BJ (cell line): Measurements from ENCODE around the gene CTNNA2. TPM values are rescaled to one million over a fixed set of nuclear protein-coding genes. Genes with fewer than 3 reads are reported as not detected.

Source experiments
- CTCF ChIA-PET: fragments of 350-600 bp; formaldehyde crosslinking; extraction: SDS; loops from one replicate; lab custom pipeline; 2021; ENCODE audit warnings: antibody characterized with exemption, inconsistent platforms; lab: Yijun Ruan, JAX
- POLR2A ChIA-PET: fragments of 300-600 bp; sonication (Branson Sonifier 250); formaldehyde crosslinking; extraction: SDS; loops from one replicate; lab custom pipeline; 2021; ENCODE audit warnings: antibody characterized with exemption; lab: Charles Lee
- DNase-seq: peaks from one replicate; pipeline ENCODE4 v3.0.0-alpha.2; 2011; ENCODE audit warnings: low read depth
- H3K27me3 ChIP-seq: 2 replicates; pipeline ENCODE4 v1.6.0; 2011; ENCODE audit warnings: low read length; ENCODE audit not compliant: control insufficient read depth, insufficient read depth
- H3K36me3 ChIP-seq: 2 replicates; pipeline ENCODE4 v1.5.1; 2011; ENCODE audit warnings: low read length; ENCODE audit not compliant: control insufficient read depth, insufficient read depth
- H3K4me3 ChIP-seq: 2 replicates; pipeline ENCODE4 v1.5.1; 2011; ENCODE audit warnings: low read depth, mild to moderate bottlenecking, control low read depth, low read length
- polyA plus RNA-seq: library from polyadenylated mRNA; depleted of rRNA; stranded (reverse); fragments of >200 nt; gene quantifications from 2 replicates; pipeline ENCODE4 v1.2.3, GENCODE V29; 2011
- TF ChIP-seq, protein P1 (sequence below): IDR thresholded peaks from 2 replicates; pipeline ENCODE4 v1.5.1; 2011; ENCODE audit warnings: low read depth, mild to moderate bottlenecking, control low read depth, inconsistent platforms, low read length, moderate library complexity; ENCODE audit not compliant: insufficient read depth

CTNNA2 gene
- polyA plus RNA-seq, 1 experiment: not detected

DNA sequence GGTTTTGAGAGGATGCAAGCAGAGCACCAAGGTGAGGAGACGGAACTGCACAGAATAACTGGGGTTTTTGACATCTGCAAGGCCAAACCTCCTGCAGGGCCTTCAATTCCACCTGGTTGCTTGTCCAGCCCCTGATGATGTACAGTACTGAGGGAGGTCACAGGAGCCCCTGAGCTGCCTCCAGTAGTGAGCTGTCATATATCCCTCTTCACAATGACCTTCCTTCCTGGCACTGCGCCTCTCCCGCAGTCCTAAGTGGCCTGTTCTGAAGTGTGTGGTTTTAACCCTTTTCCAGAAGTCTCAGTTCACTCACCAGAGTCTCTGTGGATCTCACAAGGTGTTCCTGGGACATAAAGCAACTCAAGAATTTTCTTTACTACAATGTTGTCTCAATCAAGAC lies 746.4 kb downstream of the CTNNA2 start:
- no peak for DNase-seq
- no peaks in the 10 kb centered on the region for H3K36me3 ChIP-seq
- TF ChIP-seq, protein P1, sequence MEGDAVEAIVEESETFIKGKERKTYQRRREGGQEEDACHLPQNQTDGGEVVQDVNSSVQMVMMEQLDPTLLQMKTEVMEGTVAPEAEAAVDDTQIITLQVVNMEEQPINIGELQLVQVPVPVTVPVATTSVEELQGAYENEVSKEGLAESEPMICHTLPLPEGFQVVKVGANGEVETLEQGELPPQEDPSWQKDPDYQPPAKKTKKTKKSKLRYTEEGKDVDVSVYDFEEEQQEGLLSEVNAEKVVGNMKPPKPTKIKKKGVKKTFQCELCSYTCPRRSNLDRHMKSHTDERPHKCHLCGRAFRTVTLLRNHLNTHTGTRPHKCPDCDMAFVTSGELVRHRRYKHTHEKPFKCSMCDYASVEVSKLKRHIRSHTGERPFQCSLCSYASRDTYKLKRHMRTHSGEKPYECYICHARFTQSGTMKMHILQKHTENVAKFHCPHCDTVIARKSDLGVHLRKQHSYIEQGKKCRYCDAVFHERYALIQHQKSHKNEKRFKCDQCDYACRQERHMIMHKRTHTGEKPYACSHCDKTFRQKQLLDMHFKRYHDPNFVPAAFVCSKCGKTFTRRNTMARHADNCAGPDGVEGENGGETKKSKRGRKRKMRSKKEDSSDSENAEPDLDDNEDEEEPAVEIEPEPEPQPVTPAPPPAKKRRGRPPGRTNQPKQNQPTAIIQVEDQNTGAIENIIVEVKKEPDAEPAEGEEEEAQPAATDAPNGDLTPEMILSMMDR: no peak
- no peak overlapping the region for H3K4me3 ChIP-seq
- no peaks in the 10 kb centered on the region; the same call in 1 of the 2 replicates for H3K27me3 ChIP-seq
- ChIA-PET POLR2A (no interaction called here), CTCF (interaction anchor here (0.6 to 1.1 kb wide), 2 partner anchors 10 to 21 kb away, joined by 3 read pairs; no protein-coding TSS in a partner anchor)

DNA sequence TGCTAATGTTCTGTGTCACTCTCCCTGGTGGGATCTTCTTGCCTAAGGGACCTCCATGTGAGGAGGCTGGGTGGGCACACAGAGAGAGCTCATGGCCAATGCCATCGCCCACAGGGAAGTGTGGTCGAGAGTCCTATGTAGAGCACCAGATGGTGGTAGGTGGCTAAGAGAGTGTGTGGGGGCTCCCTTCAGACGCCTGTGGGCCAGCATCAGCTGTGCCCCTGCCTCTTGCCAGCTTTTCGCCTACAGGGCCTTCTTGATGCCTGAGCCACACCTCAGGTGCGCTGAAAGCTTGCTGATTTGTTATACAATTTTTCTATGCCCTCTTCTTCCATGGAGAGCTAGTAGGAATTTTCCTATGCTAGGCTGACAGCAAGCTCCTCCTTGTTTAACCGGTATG lies 753.4 kb downstream of the CTNNA2 start:
- DNase-seq: no peak
- ChIA-PET CTCF (interaction anchor here (1.1 to 4.6 kb wide), 2 partner anchors 9 to 27 kb away, joined by 3 to 16 read pairs; no protein-coding TSS in a partner anchor), POLR2A (no interaction called here)
- Histone ChIP-seq H3K27me3 (no peaks in the 10 kb centered on the region), H3K36me3 (no peaks in the 10 kb centered on the region), H3K4me3 (no peak overlapping the region)
- TF ChIP-seq, protein P1: no peak

DNA sequence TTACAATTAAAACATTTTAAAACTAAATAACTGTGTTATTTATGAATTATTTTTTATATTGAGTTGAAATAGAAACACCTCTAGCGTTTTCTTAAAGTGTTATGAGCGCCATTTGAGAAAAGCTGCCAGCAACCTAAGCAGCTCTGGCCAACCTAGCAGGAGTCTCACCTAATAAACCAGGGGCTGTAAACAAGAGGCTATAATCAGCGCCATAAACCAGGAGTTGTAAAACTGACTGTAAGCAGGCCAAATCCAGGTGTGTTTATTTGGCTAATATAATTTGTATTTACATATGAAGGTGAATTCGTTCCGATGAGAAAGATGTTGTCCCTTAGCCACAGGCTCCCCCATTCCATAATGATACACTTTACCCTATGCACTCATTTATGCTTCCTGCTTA lies 757.0 kb downstream of the CTNNA2 start:
- Histone ChIP-seq H3K4me3 (no peak overlapping the region), H3K36me3 (no peaks in the 10 kb centered on the region), H3K27me3 (no peaks in the 10 kb centered on the region)
- TF ChIP-seq, protein P1: no peak
- ChIA-PET CTCF (no interaction called here), POLR2A (no interaction called here)
- no peak for DNase-seq

DNA sequence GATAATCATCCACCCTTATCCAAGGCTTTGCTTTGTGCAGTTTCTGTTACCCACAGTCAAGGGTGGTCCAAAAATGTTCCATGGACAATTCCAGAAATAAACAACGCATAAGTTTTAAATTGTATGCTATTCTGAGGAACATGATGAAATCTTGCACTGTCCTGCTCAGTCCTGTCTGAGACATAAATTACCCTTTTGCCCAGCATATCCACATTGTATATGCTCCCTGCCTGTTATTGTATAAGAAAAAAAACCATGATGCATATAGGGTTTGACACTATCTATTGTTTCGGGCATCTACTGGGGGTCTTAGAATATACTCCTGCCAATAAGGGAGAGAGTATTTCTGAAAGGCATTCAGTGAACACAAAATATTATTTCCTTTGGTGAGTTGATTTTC lies 767.7 kb downstream of the CTNNA2 start:
- ChIA-PET CTCF (no interaction called here), POLR2A (no interaction called here)
- no peaks in the 10 kb centered on the region for H3K27me3 ChIP-seq
- no peak for DNase-seq
- H3K4me3 ChIP-seq: no peak overlapping the region
- H3K36me3 ChIP-seq: no peaks in the 10 kb centered on the region
- TF ChIP-seq, protein P1: no peak

DNA sequence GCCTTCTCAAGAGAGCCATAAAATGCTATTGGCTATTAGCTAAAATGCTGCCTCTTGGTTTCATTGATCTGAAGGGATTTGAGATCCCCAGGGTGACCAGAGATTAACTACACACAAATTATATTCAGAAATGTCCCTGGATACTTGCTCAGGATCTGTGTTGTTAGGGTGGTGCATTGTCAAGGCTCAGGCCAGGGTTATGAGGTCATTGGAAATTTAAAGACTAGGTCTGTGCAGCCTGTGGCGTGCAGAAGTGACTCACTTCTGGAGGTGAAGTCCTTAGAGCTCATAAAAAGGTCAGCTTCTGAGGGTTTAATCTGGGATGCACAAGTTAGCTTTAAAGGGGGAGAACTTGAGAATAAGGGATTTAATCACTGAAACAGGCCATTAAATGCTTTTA lies 768.2 kb downstream of the CTNNA2 start:
- ChIA-PET CTCF (no interaction called here), POLR2A (no interaction called here)
- Histone ChIP-seq H3K4me3 (no peak overlapping the region), H3K27me3 (no peaks in the 10 kb centered on the region), H3K36me3 (no peaks in the 10 kb centered on the region)
- no peak for DNase-seq
- TF ChIP-seq, protein P1: no peak
